ENCODE measurements around the gene DMAC2L.

Gene DMAC2L

GRCh38 chr14:50350975-50351374 is 38.9 kb downstream of the DMAC2L start:
- Histone ChIP-seq H3K4me2 (no peak overlapping the region), H3K4me1 (ENCODE audit: low read depth, poor library complexity, severe bottlenecking) (peaks cover 9% of the 10 kb centered on the region), H3K36me3 (ENCODE audit: insufficient read depth) (no peaks in the 10 kb centered on the region), H3K79me2 (ENCODE audit: insufficient read depth, low read depth) (no peaks in the 10 kb centered on the region), H3K27me3 (ENCODE audit: insufficient read depth, low read depth) (no peaks in the 10 kb centered on the region), H4K20me1 (ENCODE audit: insufficient read depth) (no peaks in the 10 kb centered on the region), H3K9ac (no peak overlapping the region), H3K4me3 (IDR thresholded peaks at IDR 0.05; ENCODE audit: insufficient read depth, low read depth, low read length) (no peak overlapping the region), H2AFZ (ENCODE audit: low read depth) (no peak overlapping the region), H3K27ac (no peak overlapping the region)
- no peak for TF ChIP-seq CTCF (conservative IDR thresholded peaks at IDR 0.05; ENCODE audit: low read depth, low read length)

GRCh38 chr14:50352584-50352983 is 40.5 kb downstream of the DMAC2L start:
- Histone ChIP-seq H3K27ac (no peak overlapping the region), H3K79me2 (ENCODE audit: insufficient read depth, low read depth) (no peaks in the 10 kb centered on the region), H3K4me2 (no peak overlapping the region), H3K4me1 (ENCODE audit: low read depth, poor library complexity, severe bottlenecking) (peaks cover 4% of the 10 kb centered on the region), H3K27me3 (ENCODE audit: insufficient read depth, low read depth) (no peaks in the 10 kb centered on the region), H3K9ac (no peak overlapping the region), H2AFZ (ENCODE audit: low read depth) (no peak overlapping the region), H3K4me3 (IDR thresholded peaks at IDR 0.05; ENCODE audit: insufficient read depth, low read depth, low read length) (no peak overlapping the region), H4K20me1 (ENCODE audit: insufficient read depth) (no peaks in the 10 kb centered on the region), H3K36me3 (ENCODE audit: insufficient read depth) (no peaks in the 10 kb centered on the region)
- no peak for TF ChIP-seq CTCF (conservative IDR thresholded peaks at IDR 0.05; ENCODE audit: low read depth, low read length)

GRCh38 chr14:50353126-50353525 is 41.0 kb downstream of the DMAC2L start:
- Histone ChIP-seq H3K4me2 (no peak overlapping the region), H3K27me3 (ENCODE audit: insufficient read depth, low read depth) (no peaks in the 10 kb centered on the region), H4K20me1 (ENCODE audit: insufficient read depth) (no peaks in the 10 kb centered on the region), H3K4me1 (ENCODE audit: low read depth, poor library complexity, severe bottlenecking) (no peaks in the 10 kb centered on the region), H3K79me2 (ENCODE audit: insufficient read depth, low read depth) (no peaks in the 10 kb centered on the region), H3K36me3 (ENCODE audit: insufficient read depth) (no peaks in the 10 kb centered on the region), H3K27ac (no peak overlapping the region), H2AFZ (ENCODE audit: low read depth) (no peak overlapping the region), H3K4me3 (IDR thresholded peaks at IDR 0.05; ENCODE audit: insufficient read depth, low read depth, low read length) (no peak overlapping the region), H3K9ac (no peak overlapping the region)
- no peak for TF ChIP-seq CTCF (conservative IDR thresholded peaks at IDR 0.05; ENCODE audit: low read depth, low read length)

- Histone ChIP-seq H3K27me3 (ENCODE audit: insufficient read depth, low read depth) (no peaks in the 10 kb centered on the region), H3K36me3 (ENCODE audit: insufficient read depth) (no peaks in the 10 kb centered on the region), H3K9ac (no peak overlapping the region), H4K20me1 (ENCODE audit: insufficient read depth) (no peaks in the 10 kb centered on the region), H3K4me2 (no peak overlapping the region), H3K79me2 (ENCODE audit: insufficient read depth, low read depth) (no peaks in the 10 kb centered on the region), H2AFZ (ENCODE audit: low read depth) (no peak overlapping the region), H3K27ac (no peak overlapping the region), H3K4me3 (IDR thresholded peaks at IDR 0.05; ENCODE audit: insufficient read depth, low read depth, low read length) (no peak overlapping the region), H3K4me1 (ENCODE audit: low read depth, poor library complexity, severe bottlenecking) (no peaks in the 10 kb centered on the region)
- no peak for TF ChIP-seq CTCF (conservative IDR thresholded peaks at IDR 0.05; ENCODE audit: low read depth, low read length)
Measured at GRCh38 chr14:50354527-50354926, 42.4 kb downstream of the DMAC2L start.

Measured in KMS-11 (cell line).